GM12878 (cell line): ENCODE results near the gene TESPA1.
A peak's percentile ranks its signal among the peaks of the same experiment; 100 is the strongest.

Experiments used
- ASH2L ChIP-seq: fragments of 300-600, 200-600 bp; sonication (generic); IDR thresholded peaks from 2 replicates; pipeline ENCODE4 v1.6.1; 2017; ENCODE audit warnings: low read depth, mild to moderate bottlenecking, borderline replicate concordance
- ATF2 ChIP-seq: IDR thresholded peaks from 2 replicates; pipeline ENCODE4 v1.6.1; 2012; ENCODE audit warnings: low read length, inconsistent platforms
- BACH1 ChIP-seq: fragments of 450-650 bp; IDR thresholded peaks from 2 replicates; pipeline ENCODE4 v1.6.1; 2017; ENCODE audit warnings: mild to moderate bottlenecking, borderline replicate concordance
- BCL3 ChIP-seq: IDR thresholded peaks from 2 replicates; pipeline ENCODE4 v1.6.1; 2011; ENCODE audit warnings: borderline replicate concordance, low read depth, mild to moderate bottlenecking, moderate library complexity, low read length; ENCODE audit not compliant: insufficient read depth, poor library complexity, severe bottlenecking
- EP300 ChIP-seq, 2 experiments: fragments of 150-350 bp in 1 of 2; IDR thresholded peaks; 2 replicates each; pipeline ENCODE4 v1.6.1; 2011 to 2012; ENCODE audit warnings: low read depth in 2 of 2, low read length in 2 of 2, borderline replicate concordance in 1 of 2, improper control_type of control experiment in 1 of 2, inconsistent platforms in 1 of 2; ENCODE audit not compliant: control insufficient read depth in 1 of 2
- GABPA ChIP-seq: IDR thresholded peaks from 2 replicates; pipeline ENCODE4 v1.6.1; 2014; ENCODE audit warnings: antibody characterized with exemption, low read depth, mild to moderate bottlenecking, inconsistent platforms
- HCFC1 ChIP-seq: fragments of 150-350 bp; IDR thresholded peaks from 2 replicates; pipeline ENCODE4 v1.6.1; 2014; ENCODE audit warnings: low read length
- POLR2AphosphoS5 ChIP-seq: IDR thresholded peaks from 2 replicates; pipeline ENCODE4 v1.6.1; 2011; ENCODE audit warnings: mild to moderate bottlenecking, low read length, inconsistent platforms
- SRF ChIP-seq, 2 experiments: IDR thresholded peaks; 2 replicates each; pipeline ENCODE4 v1.6.1; 2011; ENCODE audit warnings: low read depth in 2 of 2, low read length in 2 of 2, mild to moderate bottlenecking in 1 of 2, moderate library complexity in 1 of 2
- YY1 ChIP-seq: IDR thresholded peaks from 2 replicates; pipeline ENCODE4 v1.6.1; 2011; ENCODE audit warnings: low read depth, mild to moderate bottlenecking, low read length
- ZZZ3 ChIP-seq: IDR thresholded peaks from 2 replicates; pipeline ENCODE4 v1.6.1; 2011; ENCODE audit warnings: low read depth; ENCODE audit not compliant: control insufficient read depth, insufficient read length
- TF ChIP-seq, protein P1 (sequence below): IDR thresholded peaks from 2 replicates; pipeline ENCODE4 v1.6.1; 2012; ENCODE audit warnings: mild to moderate bottlenecking, low read depth, low read length

- 0 out of 2 replicates have a peak, but pooled peaks have one; percentile 39 for TF ChIP-seq YY1
- TF ChIP-seq ZZZ3, result no peak
- TF ChIP-seq ATF2, result no peak
- no peak for TF ChIP-seq SRF (IDR thresholded peaks at IDR 0.05; ENCODE audit: low read depth in 2 of 2, low read length in 2 of 2)
- no peak for TF ChIP-seq EP300 (IDR thresholded peaks at IDR 0.05; ENCODE audit: borderline replicate concordance in 1 of 2, control insufficient read depth in 1 of 2, low read depth in 2 of 2, low read length in 2 of 2)
- TF ChIP-seq BCL3, result no peak
- no peak for TF ChIP-seq BACH1
- no peak for TF ChIP-seq POLR2AphosphoS5
- TF ChIP-seq, protein P1, sequence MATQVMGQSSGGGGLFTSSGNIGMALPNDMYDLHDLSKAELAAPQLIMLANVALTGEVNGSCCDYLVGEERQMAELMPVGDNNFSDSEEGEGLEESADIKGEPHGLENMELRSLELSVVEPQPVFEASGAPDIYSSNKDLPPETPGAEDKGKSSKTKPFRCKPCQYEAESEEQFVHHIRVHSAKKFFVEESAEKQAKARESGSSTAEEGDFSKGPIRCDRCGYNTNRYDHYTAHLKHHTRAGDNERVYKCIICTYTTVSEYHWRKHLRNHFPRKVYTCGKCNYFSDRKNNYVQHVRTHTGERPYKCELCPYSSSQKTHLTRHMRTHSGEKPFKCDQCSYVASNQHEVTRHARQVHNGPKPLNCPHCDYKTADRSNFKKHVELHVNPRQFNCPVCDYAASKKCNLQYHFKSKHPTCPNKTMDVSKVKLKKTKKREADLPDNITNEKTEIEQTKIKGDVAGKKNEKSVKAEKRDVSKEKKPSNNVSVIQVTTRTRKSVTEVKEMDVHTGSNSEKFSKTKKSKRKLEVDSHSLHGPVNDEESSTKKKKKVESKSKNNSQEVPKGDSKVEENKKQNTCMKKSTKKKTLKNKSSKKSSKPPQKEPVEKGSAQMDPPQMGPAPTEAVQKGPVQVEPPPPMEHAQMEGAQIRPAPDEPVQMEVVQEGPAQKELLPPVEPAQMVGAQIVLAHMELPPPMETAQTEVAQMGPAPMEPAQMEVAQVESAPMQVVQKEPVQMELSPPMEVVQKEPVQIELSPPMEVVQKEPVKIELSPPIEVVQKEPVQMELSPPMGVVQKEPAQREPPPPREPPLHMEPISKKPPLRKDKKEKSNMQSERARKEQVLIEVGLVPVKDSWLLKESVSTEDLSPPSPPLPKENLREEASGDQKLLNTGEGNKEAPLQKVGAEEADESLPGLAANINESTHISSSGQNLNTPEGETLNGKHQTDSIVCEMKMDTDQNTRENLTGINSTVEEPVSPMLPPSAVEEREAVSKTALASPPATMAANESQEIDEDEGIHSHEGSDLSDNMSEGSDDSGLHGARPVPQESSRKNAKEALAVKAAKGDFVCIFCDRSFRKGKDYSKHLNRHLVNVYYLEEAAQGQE, result no peak
- TF ChIP-seq HCFC1, result no peak
- TF ChIP-seq ASH2L, result no peak
- TF ChIP-seq GABPA, result no peak
Observed at GRCh38 chr12:54988402-54989054, 4.0 kb upstream of the TESPA1 start.
